Measurements from ENCODE around the gene SPDYE9. TPM values are rescaled to one million over a fixed set of nuclear protein-coding genes. Genes with fewer than 3 reads are reported as not detected.
"Not testable (repeated sequence)": the region's sequence is repeated elsewhere in the genome, so short reads cannot be mapped to it uniquely, and the experiment has no call there.

SPDYE9 gene
- total RNA-seq = not detected
- long read RNA-seq, partial matches to known transcripts = 0 of 1 reads
- long read RNA-seq, other reads (novel, unspliced or antisense) = 1 of 1 reads

- H3K27ac ChIP-seq; H3K36me3 ChIP-seq; H3K4me3 ChIP-seq; H3K4me1 ChIP-seq; intact Hi-C loops (cut with DNase I); ATAC-seq; H3K9me3 ChIP-seq; H3K27me3 ChIP-seq; DNase-seq: not testable (repeated sequence)
- WGBS (ENCODE audit: insufficient coverage, low coverage, low lambda C conversion rate, missing lambda C conversion rate) = no CpG with 5 or more reads among the region's 8 CpGs
Observed at GRCh38 chr7:73085938-73086337, at the start of gene SPDYE9. TSS of gene SPDYE9 (minus strand) at chr7:73086038. CDS start at chr7:73084238, 1,800 bp downstream.

- no CpG with 5 or more reads among the region's 2 CpGs for WGBS (ENCODE audit: insufficient coverage, low coverage, low lambda C conversion rate, missing lambda C conversion rate)
- H3K4me1 ChIP-seq; H3K4me3 ChIP-seq; H3K9me3 ChIP-seq; H3K36me3 ChIP-seq; H3K27ac ChIP-seq; intact Hi-C loops (cut with DNase I); H3K27me3 ChIP-seq: not testable (repeated sequence)
- ATAC-seq (peak in 2 of 4 donors; percentile 46 to 51), DNase-seq (peak in 1 of 3 donors; percentile 11)
Observed at GRCh38 chr7:73134866-73135265, 49.0 kb upstream of the SPDYE9 start.

GRCh38 chr7:73132651-73133217 lies 46.9 kb upstream of the SPDYE9 start:
- H3K36me3 ChIP-seq; DNase-seq; H3K9me3 ChIP-seq; ATAC-seq; H3K27ac ChIP-seq; H3K27me3 ChIP-seq; H3K4me3 ChIP-seq; H3K4me1 ChIP-seq; intact Hi-C loops (cut with DNase I): not testable (repeated sequence)
- WGBS (ENCODE audit: insufficient coverage, low coverage, low lambda C conversion rate, missing lambda C conversion rate) = no CpG with 5 or more reads among the region's 7 CpGs

GRCh38 chr7:73130612-73131011 lies 44.8 kb upstream of the SPDYE9 start:
- H3K36me3 ChIP-seq; H3K4me3 ChIP-seq; ATAC-seq; H3K4me1 ChIP-seq; intact Hi-C loops (cut with DNase I); H3K9me3 ChIP-seq; H3K27me3 ChIP-seq; DNase-seq; H3K27ac ChIP-seq: not testable (repeated sequence)
- WGBS (ENCODE audit: insufficient coverage, low coverage, low lambda C conversion rate, missing lambda C conversion rate) = no CpG with 5 or more reads among the region's 2 CpGs

GRCh38 chr7:73124126-73124525 lies 38.3 kb upstream of the SPDYE9 start:
- H3K4me1 ChIP-seq; H3K9me3 ChIP-seq; H3K4me3 ChIP-seq; intact Hi-C loops (cut with DNase I); H3K27me3 ChIP-seq; H3K36me3 ChIP-seq; H3K27ac ChIP-seq: not testable (repeated sequence)
- no CpG with 5 or more reads among the region's 1 CpG for WGBS (ENCODE audit: insufficient coverage, low coverage, low lambda C conversion rate, missing lambda C conversion rate)
- peak in 1 of 3 donors; percentile 12 for DNase-seq
- ATAC-seq = peak; percentile 61 to 75 (median 69)

GRCh38 chr7:73122778-73123447 lies 37.1 kb upstream of the SPDYE9 start:
- intact Hi-C loops (cut with DNase I); H3K4me3 ChIP-seq; H3K4me1 ChIP-seq; H3K27ac ChIP-seq; H3K9me3 ChIP-seq; H3K36me3 ChIP-seq; H3K27me3 ChIP-seq: not testable (repeated sequence)
- ATAC-seq (peak; percentile 12 to 18 (median 16)), DNase-seq (peak in 1 of 3 donors; percentile 23)
- WGBS (ENCODE audit: insufficient coverage, low coverage, low lambda C conversion rate, missing lambda C conversion rate) = 80% methylated on average over 1 of the region's 4 CpGs

- H3K27me3 ChIP-seq; DNase-seq; H3K36me3 ChIP-seq; H3K4me1 ChIP-seq; H3K27ac ChIP-seq; ATAC-seq; H3K9me3 ChIP-seq; H3K4me3 ChIP-seq; intact Hi-C loops (cut with DNase I): not testable (repeated sequence)
- no CpG with 5 or more reads among the region's 1 CpG for WGBS (ENCODE audit: insufficient coverage, low coverage, low lambda C conversion rate, missing lambda C conversion rate)
Observed at GRCh38 chr7:73118155-73118554, 32.3 kb upstream of the SPDYE9 start.

- H3K4me3 ChIP-seq; H3K4me1 ChIP-seq; H3K27ac ChIP-seq; H3K9me3 ChIP-seq; H3K36me3 ChIP-seq; intact Hi-C loops (cut with DNase I); ATAC-seq; H3K27me3 ChIP-seq; DNase-seq: not testable (repeated sequence)
- WGBS (ENCODE audit: insufficient coverage, low coverage, low lambda C conversion rate, missing lambda C conversion rate) = no CpG with 5 or more reads among the region's 8 CpGs
Observed at GRCh38 chr7:73057811-73058210, 28.0 kb downstream of the SPDYE9 start, which contains the start of gene SPDYE11. TSS of gene SPDYE11 (minus strand) at chr7:73057911. CDS start at chr7:73056111, 1,800 bp downstream.

GRCh38 chr7:73029666-73030065 lies 56.2 kb downstream of the SPDYE9 start, which contains the start of gene SPDYE8:
TSS of gene SPDYE8 (minus strand) at chr7:73029766. CDS start at chr7:73027966, 1,800 bp downstream.
- H3K9me3 ChIP-seq; DNase-seq; H3K27ac ChIP-seq; intact Hi-C loops (cut with DNase I); H3K36me3 ChIP-seq; ATAC-seq; H3K4me3 ChIP-seq; H3K4me1 ChIP-seq; H3K27me3 ChIP-seq: not testable (repeated sequence)
- no CpG with 5 or more reads among the region's 8 CpGs for WGBS (ENCODE audit: insufficient coverage, low coverage, low lambda C conversion rate, missing lambda C conversion rate)

Data from right lobe of liver (tissue), 6 donors.